ENCODE measurements around the gene ZNF844.
"Not testable (repeated sequence)": the region's sequence is repeated elsewhere in the genome, so short reads cannot be mapped to it uniquely, and the experiment has no call there.

ZNF844 gene

GRCh38 chr19:12092956-12093355 lies 28.4 kb downstream of the ZNF844 start:
- no peak for DNase-seq

GRCh38 chr19:12093777-12094176 lies 29.2 kb downstream of the ZNF844 start:
- no peak for DNase-seq

GRCh38 chr19:12095111-12095790 lies 30.7 kb downstream of the ZNF844 start:
- DNase-seq, result no peak

DNA sequence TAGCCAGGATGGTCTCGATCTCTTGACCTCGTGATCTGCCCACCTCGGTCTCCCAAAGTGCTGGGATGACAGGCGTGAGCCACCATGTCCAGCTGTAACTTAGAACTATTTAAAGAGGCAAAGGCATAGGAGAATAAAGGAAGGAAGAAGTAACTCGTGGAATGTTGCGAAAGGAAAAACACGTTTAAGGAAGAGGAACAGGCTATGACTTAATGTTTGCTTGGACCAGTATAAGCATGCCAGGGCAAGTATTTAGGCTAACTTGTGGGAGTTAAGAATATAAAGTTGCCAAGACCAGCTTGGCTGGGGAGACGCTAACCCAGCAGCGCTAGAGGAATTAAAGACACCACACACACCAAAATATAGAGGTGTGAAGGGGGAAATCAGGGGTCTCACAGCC lies 33.5 kb downstream of the ZNF844 start:
- no peak for DNase-seq

- not testable (repeated sequence) for DNase-seq
These were observed 39.4 kb downstream of the ZNF844 start for GRCh38 chr19:12103909-12104308.

GRCh38 chr19:12111176-12111575 lies 46.6 kb downstream of the ZNF844 start:
- no peak for DNase-seq

GRCh38 chr19:12111943-12112637 lies 47.6 kb downstream of the ZNF844 start:
- no peak for DNase-seq

DNA sequence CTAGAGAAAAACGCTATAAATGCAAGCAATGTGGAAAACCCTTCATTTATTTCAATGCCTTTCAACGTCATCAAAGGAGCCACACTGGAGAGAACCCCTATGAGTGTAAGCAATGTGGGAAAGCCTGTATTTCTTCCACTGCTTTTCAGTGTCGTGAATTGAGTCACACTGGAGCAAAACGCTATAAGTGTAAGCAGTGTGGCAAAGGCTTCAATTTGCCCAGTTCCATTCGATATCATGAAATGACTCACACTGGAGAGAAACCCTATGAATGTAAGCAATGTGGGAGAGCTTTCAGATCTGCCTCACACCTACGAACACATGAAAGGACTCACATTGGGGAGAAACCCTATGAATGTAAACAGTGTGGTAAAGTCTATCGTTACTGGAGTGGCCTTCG lies 48.2 kb downstream of the ZNF844 start:
- no peak for DNase-seq

DNA sequence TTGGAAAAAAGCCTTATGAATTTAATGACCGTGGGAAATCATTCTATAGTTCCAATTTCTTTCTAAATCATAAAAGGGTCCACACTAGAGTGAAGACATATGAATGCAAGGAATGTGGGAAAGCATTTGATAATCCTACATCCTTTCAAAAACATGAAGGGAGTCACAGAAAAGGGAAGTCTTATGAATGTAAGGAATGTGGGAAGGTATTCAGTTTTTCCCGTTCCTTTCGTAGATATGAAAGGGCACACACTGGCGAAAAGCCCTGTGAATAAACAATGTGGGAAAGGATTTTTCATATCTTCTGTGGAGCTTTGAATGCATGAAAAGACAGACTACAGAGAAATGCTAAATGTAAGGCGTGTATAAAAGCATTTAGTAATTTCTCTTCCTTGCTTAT lies 48.6 kb downstream of the ZNF844 start:
- DNase-seq, result no peak

GRCh38 chr19:12117201-12117970 lies 52.9 kb downstream of the ZNF844 start:
- DNase-seq, result no peak

- no peak for DNase-seq
These were observed 62.2 kb downstream of the ZNF844 start for GRCh38 chr19:12126707-12127106.
